Suppressor macrophage (primary cell): ENCODE results near the gene PADI1.
A peak's percentile ranks its signal among the peaks of the same experiment; 100 is the strongest.

ENCODE experiments used
- DNase-seq, 4 experiments: peaks; one replicate each; pipeline ENCODE4 v3.0.0-alpha.2; 2020 to 2022

PADI1 gene

DNA sequence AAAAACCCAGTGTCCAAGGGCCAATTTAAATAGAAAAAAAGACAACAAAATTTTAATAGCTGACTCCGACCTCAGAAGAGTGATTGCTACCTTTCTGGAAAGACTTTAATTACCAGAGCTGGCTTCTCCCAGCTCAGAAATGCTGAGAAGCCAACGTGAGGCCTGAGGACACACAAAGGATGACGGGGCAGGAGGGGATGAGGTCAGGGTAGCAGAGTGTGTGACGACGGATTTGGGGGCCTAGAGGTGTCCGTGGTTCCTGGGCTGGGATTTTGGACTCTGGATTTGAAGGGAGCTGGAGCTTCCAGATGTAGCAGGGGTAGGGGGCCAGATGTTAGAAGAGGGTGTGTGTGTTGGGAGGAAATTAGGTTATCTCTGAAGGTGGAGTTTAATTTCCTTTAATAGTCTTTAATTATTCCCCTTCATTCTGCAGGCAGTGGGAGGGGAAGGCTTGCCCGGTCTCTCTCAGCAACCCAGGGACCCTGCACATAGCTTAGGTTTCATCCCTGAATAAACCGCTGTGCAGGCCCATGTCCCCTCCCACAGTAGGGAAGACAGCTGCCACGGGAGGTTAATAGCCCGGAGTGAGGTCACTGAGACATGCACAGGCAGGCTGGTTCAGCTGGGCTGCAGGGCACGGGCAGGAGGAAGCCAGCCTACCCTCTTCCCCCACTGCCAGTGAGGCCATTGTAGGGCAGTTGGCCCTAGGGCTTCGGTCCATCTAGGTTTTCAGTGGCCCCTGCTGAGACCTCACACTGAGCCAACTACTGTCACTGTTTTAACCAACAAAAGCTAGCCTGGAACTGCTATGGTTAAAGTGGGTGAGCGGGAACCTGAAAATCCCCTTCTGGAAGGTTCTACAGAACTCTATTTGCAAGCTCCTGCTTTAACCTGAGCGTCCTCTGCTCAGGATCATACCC, 40.2 kb downstream of the PADI1 start:
- peak; percentile 34 to 62 (median 48) for DNase-seq

DNA sequence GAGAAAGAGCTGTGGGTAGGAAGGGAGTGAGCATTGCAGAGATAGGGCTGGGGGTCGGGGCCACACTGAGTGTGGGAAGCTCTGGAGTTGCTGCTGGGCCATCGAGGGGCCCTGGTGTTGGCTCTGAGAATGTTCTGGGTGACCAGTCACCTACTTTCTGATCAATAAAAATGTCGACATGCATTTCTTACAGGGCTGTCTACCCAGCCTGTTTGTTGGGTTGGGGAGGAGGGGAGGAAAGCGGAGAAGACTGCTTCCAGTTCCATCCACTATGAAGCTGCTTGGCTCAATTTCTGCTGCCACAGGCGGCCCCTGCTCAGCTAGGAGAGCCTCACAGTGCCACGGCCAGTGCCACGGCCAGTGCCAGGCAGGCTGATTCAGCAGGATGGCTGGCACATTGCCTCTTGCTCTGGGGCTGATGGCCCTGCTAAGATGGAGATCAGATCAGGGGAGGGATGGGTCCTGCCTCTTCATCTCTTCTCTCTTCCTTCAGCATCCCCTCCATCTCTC, 40.9 kb downstream of the PADI1 start:
- DNase-seq: no peak

DNA sequence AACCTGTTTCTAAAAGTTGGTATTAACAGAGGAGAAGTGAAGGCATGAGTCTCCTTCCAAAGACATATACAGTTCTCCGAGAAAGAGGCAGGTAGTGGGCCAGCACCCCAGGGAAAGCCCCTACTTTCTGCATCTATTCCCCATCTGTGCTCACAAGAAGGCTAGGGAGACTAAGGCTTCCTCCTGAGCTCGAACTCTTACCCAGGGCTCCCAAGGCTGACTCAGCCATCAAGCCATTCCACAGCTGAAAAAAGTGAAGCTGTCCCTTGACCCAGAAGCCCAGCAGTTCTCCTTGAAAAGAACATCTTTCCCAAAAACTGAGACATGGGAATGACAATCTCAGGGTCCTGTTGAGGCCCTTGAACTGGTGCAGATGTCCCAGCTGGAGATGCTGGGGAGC, 42.0 kb downstream of the PADI1 start:
- DNase-seq: peak in 3 of 4 experiments; percentile 40 to 50 (median 50)

DNA sequence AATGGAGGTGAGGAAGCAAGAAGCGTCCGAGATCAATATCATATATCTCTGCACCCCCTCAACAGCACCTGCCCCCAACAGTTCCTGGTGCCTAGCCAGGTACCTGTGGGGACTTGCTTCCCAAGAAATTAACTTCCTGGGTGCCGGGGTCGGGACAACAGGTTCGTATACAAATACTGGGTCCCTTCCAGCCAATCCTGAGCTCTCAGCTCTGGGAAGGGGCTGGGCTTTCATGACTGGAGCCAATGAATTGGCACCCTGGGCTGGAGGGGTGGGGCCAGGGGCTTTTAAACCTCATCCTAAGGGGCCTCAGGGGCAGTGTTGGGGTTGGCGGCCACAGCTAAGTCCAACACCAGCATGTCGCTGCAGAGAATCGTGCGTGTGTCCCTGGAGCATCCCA, 43.9 kb downstream of the PADI1 start, which contains the start of gene PADI3:
PADI3 (plus strand) TSS at position 318 of the 400 bp plus-strand sequence; CDS start at position 358, 40 bp downstream.
- no peak for DNase-seq

DNA sequence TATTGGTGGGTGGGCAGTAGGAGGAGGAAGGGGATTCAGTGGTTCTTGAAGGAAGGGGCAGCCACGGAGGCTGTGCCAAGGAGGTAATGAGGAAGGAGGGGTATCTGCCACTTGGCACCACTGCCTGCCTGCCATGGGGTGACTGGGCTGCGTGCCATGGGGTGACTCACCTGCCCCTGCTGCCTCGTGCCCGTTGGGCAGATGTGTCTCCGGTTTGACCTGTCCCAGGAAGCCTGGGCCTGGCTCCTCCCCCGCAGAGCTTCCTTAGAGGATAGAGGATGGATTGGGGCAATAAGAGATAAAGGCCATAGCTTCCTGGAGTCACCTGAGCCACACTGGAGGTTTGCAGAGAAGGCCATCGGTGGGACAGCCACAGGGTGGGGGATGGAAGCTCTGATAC, 45.7 kb downstream of the PADI1 start:
- peak; percentile 34 to 66 (median 46) for DNase-seq

DNA sequence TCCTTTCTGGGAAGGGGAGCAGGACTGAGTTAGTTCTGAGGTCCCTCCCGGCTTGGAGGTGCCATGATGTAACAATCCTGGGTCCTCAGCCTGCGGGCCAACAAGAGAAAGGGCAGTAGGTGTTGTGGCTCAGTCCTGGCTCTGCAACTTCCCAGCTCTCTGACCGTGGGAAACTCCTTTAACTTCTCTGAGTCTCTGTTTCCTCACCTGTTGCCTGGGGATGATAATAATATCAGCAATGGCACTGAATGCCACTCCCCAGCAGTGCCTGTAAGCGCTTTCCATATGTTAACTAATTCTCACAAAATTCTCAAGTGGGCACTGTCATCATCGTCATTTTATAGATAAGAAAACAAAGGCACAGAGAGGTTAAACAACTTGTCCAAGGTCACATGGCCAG, 46.3 kb downstream of the PADI1 start:
- DNase-seq: no peak

DNA sequence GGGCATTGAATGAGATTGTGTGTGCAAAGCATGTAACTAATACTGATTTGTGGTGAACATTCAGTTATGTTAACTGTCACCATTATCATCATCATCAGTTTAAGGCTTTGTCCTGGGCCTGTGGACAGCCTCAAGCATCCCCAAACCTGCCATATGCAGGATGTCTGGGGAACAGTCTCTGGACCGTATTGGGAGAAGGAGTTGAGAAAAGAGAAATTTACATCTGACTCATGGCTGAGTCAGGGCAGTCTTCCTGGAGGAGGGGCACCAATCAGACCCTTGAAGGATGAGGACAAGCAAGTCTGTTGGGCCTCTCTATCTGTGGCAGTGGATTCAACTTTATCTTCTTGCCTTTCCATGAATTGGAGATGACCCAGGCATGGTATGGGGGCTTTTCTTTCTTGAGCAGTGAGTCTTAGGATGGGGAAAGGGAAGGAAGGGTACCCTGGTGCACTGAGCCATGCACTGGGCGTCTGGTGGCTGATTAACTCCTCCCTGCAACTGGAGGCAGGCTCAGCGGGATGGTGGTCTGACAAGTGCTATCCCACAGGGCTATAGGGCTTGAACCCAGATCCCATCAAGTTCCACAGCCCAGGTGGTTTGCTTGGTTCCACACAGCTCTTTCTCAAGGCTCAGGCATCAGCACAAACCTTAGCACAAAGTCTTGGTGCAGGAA, 46.9 kb downstream of the PADI1 start:
- no peak for DNase-seq

DNA sequence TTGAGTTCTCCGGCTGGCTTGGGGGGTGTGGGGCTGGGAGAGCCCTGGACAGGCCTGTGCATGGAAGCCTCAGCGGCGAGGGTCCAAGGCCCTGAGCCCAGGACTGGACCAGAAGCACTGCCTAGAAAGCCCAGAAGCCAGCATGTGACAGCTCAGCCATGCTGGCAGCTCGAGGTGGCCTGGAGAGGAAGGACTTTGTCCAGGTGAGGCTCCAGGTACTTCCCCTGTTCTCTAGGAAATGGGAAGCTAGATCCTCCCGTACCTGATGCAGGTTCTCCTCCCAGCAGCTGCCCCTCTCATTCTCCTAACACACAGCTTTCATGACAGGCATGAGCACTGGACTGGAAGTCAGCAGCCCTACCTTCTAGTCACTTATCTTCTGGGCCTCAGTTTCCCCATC, 50.4 kb downstream of the PADI1 start:
- DNase-seq: no peak

DNA sequence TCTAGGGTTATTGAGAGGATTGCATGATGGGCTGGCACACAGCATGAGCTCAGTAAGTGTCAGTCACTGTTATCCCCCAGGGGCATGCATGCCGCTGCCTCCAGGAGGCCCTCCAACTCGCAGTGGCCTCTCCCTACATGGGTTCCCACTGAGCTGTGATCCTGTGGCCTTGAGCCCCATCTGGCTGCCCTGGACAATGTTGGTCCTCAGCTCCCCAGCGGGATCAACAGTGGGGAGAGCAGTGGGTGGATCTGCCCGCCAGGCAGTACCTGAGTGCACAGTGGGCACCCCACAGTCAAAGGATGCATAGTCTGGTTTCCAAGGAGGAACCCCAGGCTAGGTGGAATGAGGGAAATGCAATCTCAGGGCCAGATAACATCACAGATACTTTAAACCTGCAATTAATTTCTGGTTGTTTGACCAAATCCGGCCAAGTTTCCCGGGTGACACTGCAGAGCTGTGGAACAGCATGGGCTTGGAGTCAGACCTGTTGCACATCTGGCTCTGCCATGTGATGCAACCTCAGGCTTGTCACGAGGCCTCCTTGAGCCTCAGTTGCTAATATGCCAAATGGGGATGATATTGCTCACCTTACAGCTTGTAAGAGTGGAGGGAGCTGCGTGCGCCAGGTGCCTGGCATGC, 53.3 kb downstream of the PADI1 start:
- DNase-seq: no peak

DNA sequence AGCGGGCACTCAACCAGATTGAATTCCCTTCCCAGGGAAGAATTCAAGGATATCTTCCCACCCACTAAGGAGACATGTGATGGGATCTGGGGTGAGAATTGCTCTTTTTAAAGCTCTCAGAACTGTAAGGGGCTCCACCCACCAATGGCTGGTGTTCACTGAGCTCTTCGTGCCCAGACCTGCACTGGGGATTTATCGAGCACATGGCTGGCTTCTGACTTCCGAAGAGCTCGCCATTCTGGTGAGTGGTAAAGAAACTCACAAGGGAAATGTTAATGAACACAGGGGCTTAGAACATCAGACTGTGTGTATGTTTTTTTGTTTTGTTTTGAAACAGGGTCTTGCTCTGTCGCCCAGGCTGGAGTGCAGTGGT, 53.8 kb downstream of the PADI1 start:
- no peak for DNase-seq

DNA sequence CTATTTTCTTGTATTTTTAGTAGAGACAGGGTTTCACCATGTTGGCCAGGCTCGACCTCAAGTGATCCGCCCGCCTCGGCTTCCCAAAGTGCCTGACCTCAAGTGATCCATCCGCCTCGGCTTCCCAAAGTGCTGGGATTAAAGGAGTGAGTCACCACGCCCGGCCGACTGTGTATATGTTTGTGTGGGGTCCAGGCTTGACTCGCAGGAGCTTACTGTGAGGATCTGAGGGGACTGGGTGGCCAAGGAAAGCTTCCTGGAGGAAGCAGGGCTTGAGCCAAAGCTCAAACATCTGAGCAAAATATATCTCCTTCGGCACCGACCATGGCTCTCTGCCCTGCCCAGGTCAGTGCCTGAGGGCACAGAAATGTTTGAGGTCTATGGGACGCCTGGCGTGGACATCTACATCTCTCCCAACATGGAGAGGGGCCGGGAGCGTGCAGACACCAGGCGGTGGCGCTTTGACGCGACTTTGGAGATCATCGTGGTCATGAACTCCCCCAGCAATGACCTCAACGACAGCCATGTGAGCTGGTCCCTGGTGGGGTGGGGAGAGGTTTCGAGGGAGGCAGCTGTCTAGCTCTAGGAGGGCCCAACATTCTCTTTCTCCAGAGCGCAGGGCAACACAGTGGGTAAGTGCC, 54.4 kb downstream of the PADI1 start:
- DNase-seq: no peak

DNA sequence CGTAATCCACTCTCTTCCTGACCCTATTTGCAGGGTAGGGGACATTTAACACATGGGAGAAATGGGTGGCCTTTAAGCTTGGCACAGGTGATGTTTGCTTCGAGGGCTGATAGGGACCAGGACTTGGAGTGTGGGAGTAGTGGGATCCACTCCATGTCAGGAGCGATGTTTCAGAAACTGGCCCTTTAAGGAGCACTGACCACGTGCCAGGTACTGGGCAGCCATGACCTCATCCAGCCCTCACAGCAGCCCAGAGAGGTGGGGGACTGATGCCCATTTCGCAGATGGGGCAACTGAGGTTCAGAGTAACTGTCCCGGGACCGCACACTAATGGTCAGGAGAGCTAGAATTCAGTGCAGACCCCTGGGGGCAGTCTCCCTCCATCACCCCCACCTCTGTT, 55.3 kb downstream of the PADI1 start:
- no peak for DNase-seq

DNA sequence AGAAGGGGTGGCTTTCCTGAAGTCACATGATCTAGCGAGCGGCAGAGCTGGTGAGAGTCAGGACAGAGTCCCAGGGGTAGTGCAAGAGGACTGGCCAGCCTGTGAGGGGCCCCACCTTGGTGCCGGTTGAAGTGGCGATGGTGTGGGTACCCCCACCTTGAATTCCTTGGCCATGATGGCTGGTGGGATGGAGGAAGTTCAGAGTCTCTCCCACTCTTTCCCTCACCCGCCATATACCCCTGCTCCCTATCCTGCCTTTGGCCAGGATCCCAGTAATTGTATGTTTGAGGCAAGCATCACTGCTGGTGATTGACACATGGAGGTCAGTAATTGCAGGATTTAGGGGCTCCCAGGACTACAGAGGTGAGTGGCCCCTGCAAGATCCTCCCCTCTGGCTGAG, 55.8 kb downstream of the PADI1 start:
- DNase-seq: no peak

DNA sequence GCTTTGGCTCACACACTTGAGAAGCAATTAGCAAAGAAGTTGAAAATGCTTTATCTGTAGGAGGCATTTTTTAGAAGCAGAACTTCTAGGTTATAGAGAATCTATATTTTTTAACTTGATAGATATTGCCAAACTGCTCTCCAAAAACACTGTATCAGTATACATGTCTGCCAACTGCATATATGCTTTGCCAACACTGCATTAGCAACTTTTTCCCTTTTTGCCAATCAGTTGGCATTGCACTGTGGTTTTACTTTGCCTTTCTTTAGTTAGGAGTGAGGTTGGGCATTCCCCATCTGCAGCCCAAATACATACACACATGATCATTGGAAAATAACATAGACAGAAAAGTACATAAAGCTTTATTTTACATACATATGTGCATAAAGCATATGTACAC, 59.0 kb downstream of the PADI1 start:
- DNase-seq: no peak

DNA sequence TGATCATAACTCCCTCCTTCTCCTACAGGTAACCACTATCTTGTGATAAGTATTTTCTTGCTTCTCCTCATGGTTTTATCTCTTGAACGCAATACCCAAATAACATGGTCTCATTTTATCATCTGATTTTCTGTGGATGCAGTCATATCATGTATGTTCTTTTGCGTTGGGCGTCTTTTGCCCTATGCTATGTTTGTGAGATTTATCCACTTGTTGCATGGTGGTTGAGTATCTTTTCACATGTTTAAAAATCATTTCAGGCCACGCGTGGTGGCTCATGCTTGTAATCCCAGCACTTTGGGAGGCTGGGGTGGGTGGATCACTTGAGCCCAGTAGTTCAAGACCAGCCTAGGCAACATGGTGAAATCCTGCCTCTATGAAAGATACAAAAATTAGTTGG, 59.5 kb downstream of the PADI1 start:
- no peak for DNase-seq

DNA sequence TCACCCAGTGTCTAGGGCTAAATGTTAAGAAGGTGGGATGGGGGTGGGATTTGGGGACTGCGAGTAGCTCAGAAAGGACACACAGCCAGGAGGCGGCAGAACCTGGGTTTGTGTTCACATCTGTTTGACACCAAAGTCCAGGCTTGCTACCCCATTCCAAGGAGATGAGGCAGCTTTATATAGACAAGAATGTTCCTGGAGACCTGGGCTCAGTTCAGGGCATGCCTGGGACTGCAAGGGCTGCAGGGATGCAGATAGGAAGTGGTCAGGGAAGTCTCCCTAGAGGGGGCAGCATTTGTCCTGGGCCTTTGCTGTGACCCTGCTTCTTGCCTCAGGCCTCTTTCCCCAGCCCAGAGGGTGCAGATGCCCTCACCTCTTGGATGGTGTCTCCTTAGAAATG, 60.2 kb downstream of the PADI1 start:
- no peak for DNase-seq

DNA sequence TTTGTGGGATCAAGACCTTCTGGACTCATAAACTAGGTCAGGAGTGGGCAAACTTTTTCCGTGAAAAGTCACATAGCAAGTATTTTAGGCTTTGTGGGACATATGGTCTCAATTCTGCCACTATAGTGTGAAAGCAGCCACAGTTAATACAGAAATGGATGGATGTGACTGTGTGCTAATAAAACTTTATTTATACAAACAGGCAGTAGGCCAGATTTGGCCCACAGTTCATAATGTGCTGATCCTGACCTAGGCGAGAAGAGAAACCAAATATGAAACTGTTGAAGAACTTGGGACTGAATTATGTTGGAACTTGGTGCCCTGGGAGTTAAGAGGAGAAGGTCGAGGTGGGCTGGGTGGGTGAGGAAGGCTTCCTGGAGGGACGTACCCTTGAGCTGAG, 61.0 kb downstream of the PADI1 start:
- DNase-seq: no peak

DNA sequence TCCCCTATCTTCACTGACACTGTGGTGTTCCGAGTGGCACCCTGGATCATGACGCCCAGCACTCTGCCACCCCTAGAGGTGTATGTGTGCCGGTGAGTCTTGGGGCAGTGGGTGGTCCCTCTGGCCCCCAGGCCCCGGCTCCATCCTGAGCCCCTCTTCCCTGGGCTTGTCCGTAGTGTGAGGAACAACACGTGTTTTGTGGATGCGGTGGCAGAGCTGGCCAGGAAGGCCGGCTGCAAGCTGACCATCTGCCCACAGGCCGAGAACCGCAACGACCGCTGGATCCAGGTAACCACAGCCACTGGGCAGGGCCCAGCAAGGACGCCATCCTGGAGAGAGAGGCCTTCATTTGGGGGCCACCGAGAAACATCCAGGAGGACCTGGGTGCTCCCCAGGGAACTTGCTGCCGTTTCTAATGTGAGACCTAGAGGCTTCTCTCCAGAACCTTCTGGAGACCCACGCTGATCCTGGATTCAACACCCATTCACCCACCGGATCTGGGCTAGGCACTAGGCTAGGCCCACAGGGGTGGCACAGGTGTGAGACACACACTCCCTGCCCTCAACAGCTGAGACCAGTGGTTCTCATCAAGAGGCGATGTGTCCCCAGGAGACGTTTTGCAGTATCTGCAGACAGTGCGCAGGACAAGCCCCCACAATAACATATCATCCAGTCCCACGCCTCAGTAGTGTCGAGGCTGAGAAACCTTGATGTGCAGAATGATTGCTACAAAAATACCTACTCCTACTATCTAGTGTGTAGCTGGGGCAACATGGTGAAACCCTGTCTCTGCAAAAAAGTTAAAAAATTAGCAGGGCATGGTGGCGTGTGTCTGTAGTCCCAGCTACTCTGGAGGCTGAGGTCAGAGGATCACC, 66.2 kb downstream of the PADI1 start:
- DNase-seq: no peak

DNA sequence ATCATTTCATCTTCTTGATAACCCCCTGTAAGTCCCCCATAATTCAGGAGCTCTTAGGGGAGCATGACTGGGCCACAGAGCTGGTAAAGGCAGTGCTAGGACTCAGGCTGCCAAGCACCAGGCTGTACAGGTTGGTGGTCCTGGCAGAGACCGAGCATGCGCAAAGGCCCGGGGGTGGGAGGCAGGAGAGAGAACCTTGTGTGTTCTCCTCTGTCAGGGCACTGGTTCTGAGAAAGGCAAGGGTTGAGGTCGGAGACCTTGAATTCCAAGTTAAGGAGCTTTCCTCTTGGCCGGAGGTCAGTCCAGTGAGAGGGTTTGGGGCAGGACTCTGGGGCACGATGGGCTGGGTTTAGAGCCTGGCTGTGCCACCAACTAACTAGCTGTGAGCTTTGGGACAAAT, 67.1 kb downstream of the PADI1 start:
- DNase-seq: no peak

DNA sequence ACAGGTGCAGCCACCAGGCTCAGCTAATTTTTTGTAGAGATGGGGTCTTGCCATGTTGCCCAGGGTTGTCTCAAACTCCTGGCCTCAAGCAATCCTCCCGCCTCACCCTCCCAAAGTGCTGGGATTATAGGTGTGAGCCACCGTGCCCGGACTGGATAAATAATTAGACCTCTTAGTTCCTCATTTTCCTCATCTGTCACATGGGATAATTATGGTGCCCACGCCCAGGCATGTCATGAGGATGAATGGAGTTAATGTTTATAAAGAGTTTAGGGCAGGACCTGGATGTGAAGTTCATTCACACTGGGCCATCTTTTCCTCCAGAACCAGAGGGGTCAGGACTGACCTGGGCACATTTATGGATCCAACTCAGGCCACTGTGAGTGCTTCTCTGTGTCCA, 67.7 kb downstream of the PADI1 start:
- DNase-seq: peak in 2 of 4 experiments; percentile 19 to 28

DNA sequence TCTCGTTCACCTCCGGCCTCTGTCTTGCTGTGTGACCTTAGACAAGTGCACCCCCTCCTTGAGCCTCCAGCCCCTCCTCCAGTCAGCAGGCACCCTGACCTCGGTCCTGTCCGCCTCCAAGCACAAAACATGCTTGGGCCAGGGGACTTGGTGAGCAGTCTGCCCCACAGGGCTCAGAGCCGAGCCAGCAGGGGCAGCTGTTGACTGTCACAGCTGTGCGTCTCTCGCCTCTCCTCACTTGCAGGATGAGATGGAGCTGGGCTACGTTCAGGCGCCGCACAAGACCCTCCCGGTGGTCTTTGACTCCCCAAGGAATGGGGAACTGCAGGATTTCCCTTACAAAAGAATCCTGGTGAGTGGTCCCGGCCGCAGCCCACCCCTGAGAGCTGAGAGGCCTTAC, 68.2 kb downstream of the PADI1 start:
- no peak for DNase-seq
